ENCODE results near the gene GPR84. TPM values are rescaled to one million over a fixed set of nuclear protein-coding genes. Genes with fewer than 3 reads are reported as not detected.

Gene GPR84
- total and polyA plus RNA-seq, 2 experiments from 2014 or later, result not detected

- Mint-ChIP-seq H3K9me3 (no peaks in the 10 kb centered on the region), H3K27me3 (ENCODE audit: insufficient read depth, low read depth, poor library complexity) (peaks cover 4% of the 10 kb centered on the region), H3K36me3 (ENCODE audit: low read depth) (no peaks in the 10 kb centered on the region), H3K4me3 (no peak overlapping the region), H3K4me1 (peaks cover 26% of the 10 kb centered on the region), H3K27ac (no peak overlapping the region)
- peaks cover 4% of the 10 kb centered on the region; the same call in 1 of the 2 replicates for H4K20me1 ChIP-seq (replicated peaks; ENCODE audit: insufficient read depth)
- ATAC-seq, result no peak
- H3K79me2 ChIP-seq (replicated peaks; ENCODE audit: insufficient read depth), result peaks cover 12% of the 10 kb centered on the region
- H3K4me1 ChIP-seq (ENCODE audit: insufficient read depth), result peaks cover 30% of the 10 kb centered on the region
- peaks cover 15% of the 10 kb centered on the region for H3F3A ChIP-seq (replicated peaks; ENCODE audit: low read depth)
- no peak overlapping the region for H3K4me2 ChIP-seq
- TF ChIP-seq ZNF331 (CRISPR knock-in tag; IDR thresholded peaks at IDR 0.05; ENCODE audit: low read depth) (no peak), CTCF (conservative IDR thresholded peaks at IDR 0.05; ENCODE audit: low read depth in 2 of 2) (no peak), EZH2phosphoT487 (IDR thresholded peaks at IDR 0.05; ENCODE audit: unreplicated experiment) (no peak), POLR2AphosphoS5 (IDR thresholded peaks at IDR 0.05; ENCODE audit: low read depth) (no peak), CREB1 (CRISPR knock-in tag; IDR thresholded peaks at IDR 0.05; ENCODE audit: low read depth) (no peak), JUNB (IDR thresholded peaks at IDR 0.05; ENCODE audit: unreplicated experiment) (no peak), ZNF462 (CRISPR knock-in tag; IDR thresholded peaks at IDR 0.05) (no peak), STAT1 (IDR thresholded peaks at IDR 0.05; ENCODE audit: unreplicated experiment) (no peak), EZH2 (IDR thresholded peaks at IDR 0.05; ENCODE audit: low read depth, unreplicated experiment) (no peak), NANOG (IDR thresholded peaks at IDR 0.05; ENCODE audit: borderline replicate concordance) (no peak), ZNF114 (CRISPR knock-in tag; IDR thresholded peaks at IDR 0.05) (no peak), ETS1 (IDR thresholded peaks at IDR 0.05) (no peak), REST (IDR thresholded peaks at IDR 0.05; ENCODE audit: unreplicated experiment) (no peak)
- H2AFZ ChIP-seq, result no peak overlapping the region
- H3K27me3 ChIP-seq (ENCODE audit: insufficient read depth), result no peaks in the 10 kb centered on the region
- no peak for DNase-seq (ENCODE audit: low spot score)
- H3K36me3 ChIP-seq (ENCODE audit: insufficient read depth), result no peaks in the 10 kb centered on the region
- H3K27ac ChIP-seq (ENCODE audit: low read depth), result no peak overlapping the region
- no peak overlapping the region for H3K4me3 ChIP-seq
- no peaks in the 10 kb centered on the region for H3K9me2 ChIP-seq (ENCODE audit: insufficient read depth)
These were observed 32.8 kb downstream of the GPR84 start for GRCh38 chr12:54331461-54331860.
